OCI-LY1 (cell line): Measurements from ENCODE around the gene FER1L5.

Source experiments
- EZH2 ChIP-seq: fragments of 200-600 bp; sonication (generic), shearing (Covaris generic); IDR thresholded peaks from 2 replicates; pipeline ENCODE4 v1.8.0; 2017; ENCODE audit warnings: borderline replicate concordance, mixed run types, mild to moderate bottlenecking, antibody characterized with exemption, low read length, moderate library complexity, mixed read lengths
- TF ChIP-seq, protein P1 (sequence below): fragments of 200-600 bp; sonication (generic), shearing (Covaris generic); IDR thresholded peaks from 2 replicates; pipeline ENCODE4 v1.5.1; 2017; ENCODE audit warnings: mild to moderate bottlenecking, antibody characterized with exemption, low read length, moderate library complexity, mixed read lengths

DNA sequence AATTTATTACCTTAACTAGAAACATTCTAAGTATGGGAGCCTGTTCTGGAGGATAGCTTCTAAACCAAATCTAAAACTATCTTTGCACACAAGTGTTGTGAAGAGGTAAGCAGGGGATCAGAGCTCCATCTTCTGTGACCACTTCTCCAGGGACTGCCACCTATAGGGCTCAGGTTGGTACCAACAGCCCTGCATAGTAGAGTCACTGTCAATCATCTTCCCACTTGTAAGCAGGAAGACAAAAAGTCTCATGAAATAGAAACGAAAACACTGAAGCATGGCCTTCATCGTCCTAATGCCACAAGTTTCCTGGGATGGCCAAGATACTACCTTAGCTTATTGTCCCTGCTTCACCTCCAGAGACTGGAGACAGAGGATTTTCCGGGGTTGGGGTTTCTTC, 48.3 kb upstream of the FER1L5 start:
- TF ChIP-seq, protein P1, sequence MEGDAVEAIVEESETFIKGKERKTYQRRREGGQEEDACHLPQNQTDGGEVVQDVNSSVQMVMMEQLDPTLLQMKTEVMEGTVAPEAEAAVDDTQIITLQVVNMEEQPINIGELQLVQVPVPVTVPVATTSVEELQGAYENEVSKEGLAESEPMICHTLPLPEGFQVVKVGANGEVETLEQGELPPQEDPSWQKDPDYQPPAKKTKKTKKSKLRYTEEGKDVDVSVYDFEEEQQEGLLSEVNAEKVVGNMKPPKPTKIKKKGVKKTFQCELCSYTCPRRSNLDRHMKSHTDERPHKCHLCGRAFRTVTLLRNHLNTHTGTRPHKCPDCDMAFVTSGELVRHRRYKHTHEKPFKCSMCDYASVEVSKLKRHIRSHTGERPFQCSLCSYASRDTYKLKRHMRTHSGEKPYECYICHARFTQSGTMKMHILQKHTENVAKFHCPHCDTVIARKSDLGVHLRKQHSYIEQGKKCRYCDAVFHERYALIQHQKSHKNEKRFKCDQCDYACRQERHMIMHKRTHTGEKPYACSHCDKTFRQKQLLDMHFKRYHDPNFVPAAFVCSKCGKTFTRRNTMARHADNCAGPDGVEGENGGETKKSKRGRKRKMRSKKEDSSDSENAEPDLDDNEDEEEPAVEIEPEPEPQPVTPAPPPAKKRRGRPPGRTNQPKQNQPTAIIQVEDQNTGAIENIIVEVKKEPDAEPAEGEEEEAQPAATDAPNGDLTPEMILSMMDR = no peak
- no peak for TF ChIP-seq EZH2
